ENCODE measurements around the gene NOVA2.

NOVA2 gene

DNA sequence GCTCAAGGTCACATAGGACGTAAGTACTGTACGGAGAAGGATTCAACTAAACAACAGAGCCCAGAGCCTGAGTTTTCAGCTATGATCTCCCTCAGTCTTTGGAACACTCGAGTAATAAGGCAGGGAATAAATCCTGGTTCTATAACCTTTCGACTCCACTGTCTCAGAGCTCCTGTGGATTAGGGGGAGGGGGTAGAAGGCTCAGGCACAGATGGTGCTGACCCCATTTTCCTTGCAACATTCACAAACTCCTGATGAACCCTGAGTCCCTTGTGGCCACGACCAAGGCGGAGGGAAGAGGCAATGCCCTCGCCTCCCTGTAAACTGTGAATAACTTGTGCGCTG lies 21.4 kb downstream of the NOVA2 start:
- DNase-seq (ENCODE audit: low read depth in 1 of 2, low spot score in 1 of 2), result no peak
- no peak for TF ChIP-seq JUND (IDR thresholded peaks at IDR 0.05; ENCODE audit: low read depth)
- in situ Hi-C loops (cut with HindIII; ENCODE audit: low pct_unique_long_range_greater_than_20kb, low sequenced_read_pairs), result no loop called here

- DNase-seq (ENCODE audit: low read depth in 1 of 2, low spot score in 1 of 2), result no peak
- in situ Hi-C loops (cut with HindIII; ENCODE audit: low pct_unique_long_range_greater_than_20kb, low sequenced_read_pairs), result no loop called here
- no peak for TF ChIP-seq JUND (IDR thresholded peaks at IDR 0.05; ENCODE audit: low read depth)
Measured at GRCh38 chr19:45947926-45948325, 25.7 kb downstream of the NOVA2 start.

GRCh38 chr19:45940515-45940805 lies 33.2 kb downstream of the NOVA2 start:
- no peak for TF ChIP-seq JUND (IDR thresholded peaks at IDR 0.05; ENCODE audit: low read depth)
- no peak for DNase-seq (ENCODE audit: low read depth in 1 of 2, low spot score in 1 of 2)
- in situ Hi-C loops (cut with HindIII; ENCODE audit: low pct_unique_long_range_greater_than_20kb, low sequenced_read_pairs), result no loop called here

- DNase-seq (ENCODE audit: low read depth in 1 of 2, low spot score in 1 of 2), result no peak
- TF ChIP-seq JUND (IDR thresholded peaks at IDR 0.05; ENCODE audit: low read depth), result no peak
- in situ Hi-C loops (cut with HindIII; ENCODE audit: low pct_unique_long_range_greater_than_20kb, low sequenced_read_pairs), result no loop called here
Measured at GRCh38 chr19:45939792-45940514, 33.7 kb downstream of the NOVA2 start.

DNA sequence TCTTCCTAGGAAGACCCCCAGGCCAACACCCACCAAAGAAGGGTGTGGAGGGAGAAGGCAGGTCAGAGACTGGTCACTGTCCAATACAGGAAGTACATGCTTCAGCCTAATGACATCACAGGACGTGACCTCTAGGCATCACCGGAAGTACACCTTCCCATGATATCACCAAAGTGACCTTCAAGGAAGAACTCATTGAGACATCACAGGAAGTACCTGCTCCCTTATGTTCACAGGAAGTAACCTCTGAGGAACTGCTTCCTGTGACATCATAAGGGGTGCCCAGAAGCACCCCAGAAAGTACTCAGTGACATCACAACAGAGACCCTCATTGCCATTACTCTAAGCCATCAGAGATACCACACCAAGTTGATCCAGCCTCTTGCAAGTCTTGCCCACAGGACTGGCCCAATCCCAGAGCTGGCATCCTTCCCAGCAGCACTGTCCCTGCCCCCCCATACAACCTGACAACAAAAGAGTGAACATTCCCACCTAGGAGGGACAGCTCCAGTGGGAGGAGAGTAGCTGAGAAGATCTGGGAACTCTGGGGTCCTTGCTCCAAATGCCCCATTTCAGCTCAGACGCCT lies 34.8 kb downstream of the NOVA2 start:
- in situ Hi-C loops (cut with HindIII; ENCODE audit: low pct_unique_long_range_greater_than_20kb, low sequenced_read_pairs), result no loop called here
- DNase-seq (ENCODE audit: low read depth in 1 of 2, low spot score in 1 of 2), result no peak
- no peak for TF ChIP-seq JUND (IDR thresholded peaks at IDR 0.05; ENCODE audit: low read depth)

DNA sequence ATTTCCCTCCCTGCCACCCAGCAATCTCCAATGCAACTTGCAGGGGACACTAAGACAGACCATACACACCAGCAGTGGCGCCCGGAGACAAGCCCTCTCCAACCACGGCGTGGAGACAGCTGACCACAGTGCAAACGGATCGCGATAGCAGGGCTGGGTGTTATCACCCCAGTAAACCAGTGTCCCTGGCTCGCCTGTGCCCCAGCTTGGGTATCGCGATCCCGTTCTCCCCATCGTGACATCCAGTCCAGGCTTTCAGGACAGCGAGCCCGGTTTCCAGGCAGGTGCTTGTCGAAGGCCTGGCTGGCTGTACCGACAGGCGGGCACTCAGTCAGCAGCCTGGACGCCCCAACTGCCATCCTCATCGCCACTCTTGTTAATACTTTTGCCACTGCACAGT lies 38.4 kb downstream of the NOVA2 start:
- no peak for TF ChIP-seq JUND (IDR thresholded peaks at IDR 0.05; ENCODE audit: low read depth)
- in situ Hi-C loops (cut with HindIII; ENCODE audit: low pct_unique_long_range_greater_than_20kb, low sequenced_read_pairs), result no loop called here
- peak; percentile 44 to 46 for DNase-seq (ENCODE audit: low read depth in 1 of 2, low spot score in 1 of 2)

DNA sequence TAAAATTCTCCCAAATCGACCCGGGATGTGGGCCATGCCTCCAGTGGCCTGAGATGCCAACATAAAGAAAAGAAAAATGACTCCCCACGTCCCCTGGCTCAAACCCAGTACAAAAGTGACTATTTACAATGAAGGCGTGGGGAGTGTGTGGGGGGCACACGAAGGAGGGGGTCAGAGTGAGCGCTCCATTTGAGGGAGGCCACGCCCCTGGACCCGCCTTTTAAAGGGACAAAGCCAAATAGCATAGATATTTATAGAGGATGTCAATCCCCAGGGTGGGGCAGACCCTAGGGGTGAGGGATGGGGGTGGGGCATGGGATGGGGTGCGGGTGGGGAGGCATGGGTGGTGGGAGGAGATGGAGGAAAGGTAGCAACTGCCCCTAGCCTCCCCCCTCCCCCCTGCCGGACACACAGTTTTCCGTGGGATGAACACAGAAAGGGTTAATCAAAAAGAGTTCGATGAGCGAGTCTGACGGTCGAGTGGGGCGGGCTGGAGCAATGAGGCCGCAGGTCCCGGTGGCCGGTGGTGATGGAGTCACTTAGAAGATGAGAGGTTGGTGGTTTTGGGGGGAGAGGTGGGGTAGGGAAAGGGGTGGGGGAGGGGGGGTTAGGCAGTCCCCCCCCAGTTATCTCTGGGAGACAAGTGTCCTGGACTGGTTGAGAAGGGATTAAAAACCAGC lies 39.0 kb downstream of the NOVA2 start:
- in situ Hi-C loops (cut with HindIII; ENCODE audit: low pct_unique_long_range_greater_than_20kb, low sequenced_read_pairs), result no loop called here
- TF ChIP-seq JUND (IDR thresholded peaks at IDR 0.05; ENCODE audit: low read depth), result no peak
- no peak for DNase-seq (ENCODE audit: low read depth in 1 of 2, low spot score in 1 of 2)

GRCh38 chr19:45933759-45934158 lies 39.9 kb downstream of the NOVA2 start:
- in situ Hi-C loops (cut with HindIII; ENCODE audit: low pct_unique_long_range_greater_than_20kb, low sequenced_read_pairs), result no loop called here
- no peak for DNase-seq (ENCODE audit: low read depth in 1 of 2, low spot score in 1 of 2)
- no peak for TF ChIP-seq JUND (IDR thresholded peaks at IDR 0.05; ENCODE audit: low read depth)

DNA sequence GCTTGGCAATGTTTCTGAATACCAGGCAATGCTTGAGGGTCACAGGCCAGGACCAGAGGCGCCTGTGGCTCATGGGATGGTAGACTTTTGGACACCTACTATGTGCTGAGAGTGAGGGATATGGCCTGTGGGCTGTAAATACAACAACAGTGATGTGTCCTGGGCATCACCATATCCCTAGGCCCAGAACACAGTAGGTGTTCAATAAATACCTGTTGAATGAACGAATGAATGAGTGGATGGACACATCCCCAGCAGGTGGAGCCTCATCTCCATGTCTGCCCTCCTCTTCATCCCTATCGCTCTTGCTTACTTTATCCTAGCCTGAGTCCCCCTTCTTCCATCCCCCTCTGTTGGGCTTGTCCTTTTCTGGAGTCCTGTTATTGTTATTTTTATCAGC lies 42.6 kb downstream of the NOVA2 start:
- no peak for DNase-seq (ENCODE audit: low read depth in 1 of 2, low spot score in 1 of 2)
- in situ Hi-C loops (cut with HindIII; ENCODE audit: low pct_unique_long_range_greater_than_20kb, low sequenced_read_pairs), result no loop called here
- TF ChIP-seq JUND (IDR thresholded peaks at IDR 0.05; ENCODE audit: low read depth), result no peak

DNA sequence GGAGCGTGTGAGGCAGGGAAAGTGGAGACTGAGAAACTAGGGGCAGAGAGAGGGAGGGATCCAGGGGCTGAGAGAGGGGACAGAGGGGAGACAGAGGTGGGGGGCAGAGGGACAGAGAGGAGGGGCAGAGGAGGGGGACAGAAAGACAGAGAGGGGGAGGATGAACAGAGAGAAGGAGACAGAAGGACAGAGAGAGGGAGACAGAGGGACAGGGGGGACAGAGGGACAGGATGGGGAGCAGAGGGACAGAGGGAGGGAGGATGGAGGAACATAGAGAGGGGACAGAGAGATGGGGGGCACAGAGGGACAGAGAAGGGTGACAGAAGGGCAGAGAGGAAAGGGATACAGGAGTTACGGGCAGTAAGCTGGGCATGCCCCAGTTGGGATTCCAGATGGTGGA lies 44.4 kb downstream of the NOVA2 start:
- in situ Hi-C loops (cut with HindIII; ENCODE audit: low pct_unique_long_range_greater_than_20kb, low sequenced_read_pairs), result no loop called here
- TF ChIP-seq JUND (IDR thresholded peaks at IDR 0.05; ENCODE audit: low read depth), result no peak
- no peak for DNase-seq (ENCODE audit: low read depth in 1 of 2, low spot score in 1 of 2)

GRCh38 chr19:45927565-45928261 lies 46.0 kb downstream of the NOVA2 start:
- in situ Hi-C loops (cut with HindIII; ENCODE audit: low pct_unique_long_range_greater_than_20kb, low sequenced_read_pairs), result no loop called here
- DNase-seq (ENCODE audit: low read depth in 1 of 2, low spot score in 1 of 2), result peak; percentile 93 to 94
- no peak for TF ChIP-seq JUND (IDR thresholded peaks at IDR 0.05; ENCODE audit: low read depth)

GRCh38 chr19:45924891-45925447 lies 48.7 kb downstream of the NOVA2 start:
- DNase-seq (ENCODE audit: low read depth in 1 of 2, low spot score in 1 of 2), result no peak
- in situ Hi-C loops (cut with HindIII; ENCODE audit: low pct_unique_long_range_greater_than_20kb, low sequenced_read_pairs), result no loop called here
- no peak for TF ChIP-seq JUND (IDR thresholded peaks at IDR 0.05; ENCODE audit: low read depth)

DNA sequence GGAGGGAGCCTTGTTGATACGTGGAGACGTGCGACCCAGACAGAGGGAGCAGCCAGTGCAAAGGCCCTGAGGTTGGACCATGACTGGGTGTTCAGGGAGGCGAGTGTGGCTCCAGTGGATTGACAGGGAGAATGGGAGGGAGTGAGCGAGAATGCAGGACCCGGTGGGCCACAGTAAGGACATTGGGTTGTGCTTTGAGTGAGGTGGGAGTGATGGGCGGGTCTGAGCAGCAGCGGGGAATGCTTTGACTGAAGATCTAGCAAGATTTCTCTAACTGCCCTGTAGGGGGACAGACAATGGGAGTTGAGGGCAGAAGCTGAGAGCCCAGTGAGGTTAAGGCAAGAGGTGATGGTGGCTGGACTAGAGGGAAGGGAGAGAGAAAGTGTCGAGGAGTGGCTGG lies 51.4 kb downstream of the NOVA2 start:
- in situ Hi-C loops (cut with HindIII; ENCODE audit: low pct_unique_long_range_greater_than_20kb, low sequenced_read_pairs), result no loop called here
- no peak for DNase-seq (ENCODE audit: low read depth in 1 of 2, low spot score in 1 of 2)

More for the DNA sequence above, 51.4 kb downstream of the NOVA2 start:
- no peak for TF ChIP-seq JUND (IDR thresholded peaks at IDR 0.05; ENCODE audit: low read depth)
